Measurements from ENCODE around the gene TNFSF13B.

- no peak for TF ChIP-seq HDAC6 (IDR thresholded peaks at IDR 0.05; ENCODE audit: low read depth, low read length)
- no peak for TF ChIP-seq CTCF (IDR thresholded peaks at IDR 0.05; ENCODE audit: control extremely low read depth in 1 of 3, insufficient read depth in 1 of 3, low read depth in 1 of 3, low read length in 3 of 3)
- no peak for TF ChIP-seq MAFK (IDR thresholded peaks at IDR 0.05; ENCODE audit: low read depth, low read length)
- TF ChIP-seq NRF1 (IDR thresholded peaks at IDR 0.05; ENCODE audit: low read depth, low read length): no peak
- no peak for TF ChIP-seq TAF1 (IDR thresholded peaks at IDR 0.05; ENCODE audit: low read depth, low read length)
- TF ChIP-seq SIN3A (conservative IDR thresholded peaks at IDR 0.05 in 1 of 2, IDR thresholded peaks at IDR 0.05 in 1 of 2; ENCODE audit: low read depth in 1 of 2, low read length in 2 of 2): no peak
Measured at GRCh38 chr13:108268466-108269112, 929 bp upstream of the TNFSF13B start.

Data from H1 (cell line).